HCEC 1CT (cell line): Measurements from ENCODE around the gene OPA3.
A peak's percentile ranks its signal among the peaks of the same experiment; 100 is the strongest.
"Not testable (repeated sequence)": the region's sequence is repeated elsewhere in the genome, so short reads cannot be mapped to it uniquely, and the experiment has no call there.

Experiments used
- DNase-seq: peaks from one replicate; pipeline ENCODE4 v3.0.0-alpha.2; 2017

The OPA3 gene

GRCh38 chr19:45584332-45585157 lies at the start of gene OPA3:
Gene OPA3 (minus strand): TSS chr19:45584802. CDS start chr19:45584764, 38 bp downstream.
- DNase-seq, result peak; percentile 99

- DNase-seq, result peak; percentile 77
Observed at GRCh38 chr19:45632468-45633196, 48.0 kb upstream of the OPA3 start.

GRCh38 chr19:45630463-45630862 lies 45.9 kb upstream of the OPA3 start:
- peak; percentile 92 for DNase-seq

- DNase-seq, result no peak
Observed at GRCh38 chr19:45629704-45630103, 45.1 kb upstream of the OPA3 start.

- not testable (repeated sequence) for DNase-seq
Observed at GRCh38 chr19:45628219-45628618, 43.6 kb upstream of the OPA3 start.

GRCh38 chr19:45623984-45624383 lies 39.4 kb upstream of the OPA3 start:
- DNase-seq, result no peak

- DNase-seq, result no peak
Observed at GRCh38 chr19:45621976-45622503, 37.4 kb upstream of the OPA3 start.

GRCh38 chr19:45621389-45621788 lies 36.8 kb upstream of the OPA3 start:
- no peak for DNase-seq

GRCh38 chr19:45616704-45617017 lies 32.1 kb upstream of the OPA3 start:
- DNase-seq, result no peak

GRCh38 chr19:45615795-45616703 lies 31.4 kb upstream of the OPA3 start:
- peak; percentile 74 for DNase-seq

- DNase-seq, result not testable (repeated sequence)
Observed at GRCh38 chr19:45615056-45615455, 30.5 kb upstream of the OPA3 start.

- DNase-seq, result peak; percentile 83
Observed at GRCh38 chr19:45613926-45614725, 29.5 kb upstream of the OPA3 start.

GRCh38 chr19:45608948-45609347 lies 24.3 kb upstream of the OPA3 start:
- DNase-seq, result no peak

- DNase-seq, result peak; percentile 39
Observed at GRCh38 chr19:45607071-45608029, 22.7 kb upstream of the OPA3 start.

GRCh38 chr19:45601524-45602374 lies 17.1 kb upstream of the OPA3 start, which contains the start of gene GPR4:
Gene GPR4 (minus strand): TSS chr19:45602212. CDS start chr19:45591866, 10,346 bp downstream.
- DNase-seq, result no peak

- DNase-seq, result no peak
Observed at GRCh38 chr19:45601115-45601514, 16.5 kb upstream of the OPA3 start.

GRCh38 chr19:45600340-45600885 lies 15.8 kb upstream of the OPA3 start:
- DNase-seq, result no peak

- DNase-seq, result no peak
Observed at GRCh38 chr19:45599286-45599685, 14.7 kb upstream of the OPA3 start.

GRCh38 chr19:45598267-45599001 lies 13.8 kb upstream of the OPA3 start:
- peak; percentile 8 for DNase-seq
